ENCODE measurements around the gene SELENOI. TPM values are rescaled to one million over a fixed set of nuclear protein-coding genes. Genes with fewer than 3 reads are reported as not detected.
A peak's percentile ranks its signal among the peaks of the same experiment; 100 is the strongest.
"Not testable (repeated sequence)": the region's sequence is repeated elsewhere in the genome, so short reads cannot be mapped to it uniquely, and the experiment has no call there.

SELENOI gene
- total RNA-seq, 1 donor from 2014 or later = 35.7 TPM

GRCh38 chr2:26356771-26357170, 10.8 kb downstream of the SELENOI start:
- no peak for DNase-seq (ENCODE audit: low spot score)

GRCh38 chr2:26359886-26360473, 14.0 kb downstream of the SELENOI start:
- no peak for DNase-seq (ENCODE audit: low spot score)

GRCh38 chr2:26363323-26363722, 17.4 kb downstream of the SELENOI start:
- no peak for DNase-seq (ENCODE audit: low spot score)

- DNase-seq (ENCODE audit: low spot score) = no peak
Measured at GRCh38 chr2:26363958-26364357, 18.0 kb downstream of the SELENOI start.

GRCh38 chr2:26364669-26365068, 18.7 kb downstream of the SELENOI start:
- no peak for DNase-seq (ENCODE audit: low spot score)

GRCh38 chr2:26366957-26367356, 21.0 kb downstream of the SELENOI start:
- DNase-seq (ENCODE audit: low spot score) = no peak

GRCh38 chr2:26369664-26370063, 23.7 kb downstream of the SELENOI start:
- not testable (repeated sequence) for DNase-seq (ENCODE audit: low spot score)

GRCh38 chr2:26370909-26371308, 25.0 kb downstream of the SELENOI start:
- not testable (repeated sequence) for DNase-seq (ENCODE audit: low spot score)

- no peak for DNase-seq (ENCODE audit: low spot score)
Measured at GRCh38 chr2:26376799-26377198, 30.9 kb downstream of the SELENOI start.

GRCh38 chr2:26380281-26380680, 34.3 kb downstream of the SELENOI start:
- no peak for DNase-seq (ENCODE audit: low spot score)

- DNase-seq (ENCODE audit: low spot score) = no peak
Measured at GRCh38 chr2:26382564-26382963, 36.6 kb downstream of the SELENOI start.

GRCh38 chr2:26384183-26384582, 38.2 kb downstream of the SELENOI start:
- no peak for DNase-seq (ENCODE audit: low spot score)

- no peak for DNase-seq (ENCODE audit: low spot score)
Measured at GRCh38 chr2:26384597-26384996, 38.7 kb downstream of the SELENOI start.

GRCh38 chr2:26387189-26387588, 41.2 kb downstream of the SELENOI start:
- DNase-seq (ENCODE audit: low spot score) = no peak

- no peak for DNase-seq (ENCODE audit: low spot score)
Measured at GRCh38 chr2:26394694-26395093, 48.8 kb downstream of the SELENOI start.

GRCh38 chr2:26395394-26395793, 49.5 kb downstream of the SELENOI start:
- DNase-seq (ENCODE audit: low spot score) = no peak

GRCh38 chr2:26396734-26397298, 50.9 kb downstream of the SELENOI start:
- no peak for DNase-seq (ENCODE audit: low spot score)

- no peak for DNase-seq (ENCODE audit: low spot score)
Measured at GRCh38 chr2:26399771-26400376, 53.9 kb downstream of the SELENOI start.

GRCh38 chr2:26400723-26401122, 54.8 kb downstream of the SELENOI start:
- DNase-seq (ENCODE audit: low spot score) = no peak

GRCh38 chr2:26401739-26402541, 56.0 kb downstream of the SELENOI start, which contains the start of gene DRC1:
Gene DRC1, plus strand, starts transcription at chr2:26401920. Its CDS starts 70 bp downstream, at chr2:26401990.
- peak; percentile 59 for DNase-seq (ENCODE audit: low spot score)

GRCh38 chr2:26407526-26407925, 61.6 kb downstream of the SELENOI start:
- DNase-seq (ENCODE audit: low spot score) = no peak

GRCh38 chr2:26409785-26410184, 63.8 kb downstream of the SELENOI start:
- DNase-seq (ENCODE audit: low spot score) = no peak
